Motor neuron (in vitro differentiated cells): ENCODE data around the gene FZD8. TPM values are rescaled to one million over a fixed set of nuclear protein-coding genes. Genes with fewer than 3 reads are reported as not detected.

Source experiments
- ATAC-seq, 8 experiments: fragments of 200-7000 bp; cut with Tn5 transposase; replicated peaks in 6 of 8; 2 replicates each; pipeline ENCODE4 v1.8.0; 2021; ENCODE audit warnings: mild to moderate bottlenecking in 8 of 8, moderate library complexity in 8 of 8
- H3K27ac ChIP-seq, 2 donors: fragments of 250-450 bp; sonication (Bioruptor Pico); 2 replicates each; pipeline ENCODE4 v1.9.0; 2021; ENCODE audit warnings: antibody characterized with exemption in 2 of 2, mild to moderate bottlenecking in 2 of 2, moderate library complexity in 1 of 2
- H3K4me1 ChIP-seq, 2 donors: fragments of 250-450 bp; sonication (Bioruptor Pico); replicated peaks in 1 of 2; 2 replicates each; pipeline ENCODE4 v1.6.1; 2021; ENCODE audit warnings: antibody characterized with exemption in 2 of 2, mild to moderate bottlenecking in 2 of 2, moderate library complexity in 1 of 2
- H3K4me3 ChIP-seq, 5 donors: fragments of 250-450 bp; sonication (Bioruptor Pico); 2 replicates each; pipeline ENCODE4 v1.9.0; 2021; ENCODE audit warnings: antibody characterized with exemption in 5 of 5, mild to moderate bottlenecking in 5 of 5, moderate library complexity in 4 of 5
- WGBS, 10 experiments: fragments of 450-650 bp; shearing (Covaris generic); methylation state at CpG; one replicate each; pipeline ENCODE4 v1.0.0; 2022; 5-methylcytosine and 5-hydroxymethylcytosine counted together
- in situ Hi-C, 9 experiments: fragments of 400-800 bp; cut with MboI; loops; one replicate each; pipeline ENCODE4 v1.15.0; 2021; ENCODE audit warnings: low sequenced_read_pairs in 9 of 9, low pct_unique_long_range_greater_than_20kb in 2 of 9; ENCODE audit not compliant: unreplicated experiment in 9 of 9
- total RNA-seq, 8 experiments: library from RNA; unstranded; fragments of 300-600 nt; gene quantifications; 2 replicates each; pipeline versions ENCODE4 v1.2.3 to v1.2.4, GENCODE V29; 2022

FZD8 gene
- total RNA-seq, 8 experiments from 2014 or later, result 1.1 to 11.9 (median 3.8) TPM

DNA sequence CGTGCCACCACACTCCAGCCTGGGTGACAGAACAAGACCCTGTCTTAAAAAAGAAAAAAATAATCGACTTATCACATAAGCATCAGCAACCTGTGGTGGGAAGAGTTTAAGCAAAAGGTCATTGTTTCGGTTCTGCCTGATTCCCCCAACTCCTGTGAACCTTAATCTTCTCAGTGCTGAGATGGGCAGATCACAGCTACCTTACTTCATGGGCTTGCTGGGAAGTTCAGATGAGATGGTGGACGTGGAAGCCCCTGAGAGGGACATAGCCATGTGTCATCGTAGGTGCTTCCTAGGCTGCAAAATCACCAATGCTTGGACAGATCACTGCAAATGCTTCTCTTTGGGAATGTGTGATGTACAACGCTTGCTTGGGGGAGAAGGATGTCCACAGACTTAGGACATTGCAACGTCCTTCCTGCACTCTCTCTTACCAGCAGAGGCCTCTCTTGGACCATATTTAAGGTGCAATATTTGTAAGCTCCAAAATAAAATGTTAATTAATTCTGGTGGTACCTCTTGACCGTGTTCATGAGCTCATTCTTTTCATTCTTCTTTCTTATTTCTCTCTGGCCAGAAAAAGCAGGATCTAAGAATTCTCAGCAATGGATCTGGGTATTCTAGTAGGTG is 28.4 kb downstream of the FZD8 start:
- peak in 3 of 8 experiments; percentile 36 to 60 (median 48) for ATAC-seq
- 24 to 80% (median 55%) methylated on average over 1 to 7 of the region's 8 CpGs; no CpG with 5 or more reads in 2 of the 10 experiments for WGBS, 10 experiments
- no peaks in the 10 kb centered on the region for H3K4me1 ChIP-seq
- in situ Hi-C loops, result no loop called here
- no peak overlapping the region for H3K4me3 ChIP-seq
- no peak overlapping the region for H3K27ac ChIP-seq

DNA sequence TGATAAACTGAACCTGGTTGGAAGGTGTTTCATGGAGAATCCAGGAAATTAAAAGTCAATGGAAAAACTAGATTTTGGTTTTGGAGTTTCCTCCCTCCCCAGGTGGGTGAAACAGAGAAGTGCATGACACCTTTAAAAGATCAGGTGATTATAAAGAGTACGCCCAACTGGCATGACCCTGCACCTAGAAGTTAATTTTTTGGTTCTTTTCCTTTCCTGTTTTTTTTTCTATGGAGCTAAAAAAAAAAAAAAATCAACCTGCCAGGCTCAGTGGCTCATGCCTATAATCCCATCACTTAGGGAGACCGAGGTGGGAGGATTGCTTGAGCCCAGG is 29.0 kb downstream of the FZD8 start:
- Histone ChIP-seq H3K4me1 (no peaks in the 10 kb centered on the region), H3K4me3 (no peak overlapping the region), H3K27ac (no peak overlapping the region)
- ATAC-seq, result no peak
- in situ Hi-C loops, result no loop called here
- 17 to 91% (median 78%) methylated on average over 1 to 2 of the region's 2 CpGs; no CpG with 5 or more reads in 3 of the 10 experiments for WGBS, 10 experiments

DNA sequence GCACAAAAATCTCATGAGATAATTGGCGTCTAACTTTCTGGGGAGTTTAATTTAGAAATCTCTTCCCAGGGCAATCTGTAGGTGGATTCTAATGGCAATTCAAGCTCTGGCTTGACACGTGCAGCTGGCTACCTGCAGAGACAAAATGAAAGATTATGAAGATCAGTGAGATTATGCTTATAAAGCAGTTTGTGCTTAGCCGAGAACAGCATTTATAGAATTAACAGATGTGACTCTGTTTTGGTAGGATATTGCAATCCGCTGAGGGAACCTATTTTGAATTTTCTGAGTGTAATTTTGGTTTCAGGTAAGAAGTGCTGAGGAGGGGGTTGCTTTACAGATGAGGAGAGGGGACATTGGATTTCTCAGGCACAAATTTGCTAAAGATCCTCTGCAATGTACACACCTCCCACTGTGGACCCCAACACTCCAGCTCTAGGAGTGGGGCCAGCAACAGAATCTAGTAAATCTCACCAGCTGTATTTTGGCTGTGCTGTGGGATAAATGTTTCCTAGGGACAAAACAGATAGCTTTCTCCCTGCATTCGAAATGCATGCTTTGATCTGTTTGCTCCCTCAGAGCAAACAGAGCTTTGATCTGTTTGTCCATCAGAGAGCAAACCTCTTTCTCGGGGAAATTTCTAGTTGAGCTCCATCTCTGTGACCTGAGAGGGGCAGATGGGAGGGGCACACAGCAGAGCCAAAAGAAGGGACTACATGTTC is 29.6 kb downstream of the FZD8 start:
- no peak overlapping the region for H3K27ac ChIP-seq
- no peak for ATAC-seq
- no peaks in the 10 kb centered on the region for H3K4me1 ChIP-seq
- no peak overlapping the region for H3K4me3 ChIP-seq
- in situ Hi-C loops, result no loop called here
- 0 to 71% (median 48%) methylated on average over 1 to 6 of the region's 6 CpGs; no CpG with 5 or more reads in 1 of the 10 experiments for WGBS, 10 experiments

DNA sequence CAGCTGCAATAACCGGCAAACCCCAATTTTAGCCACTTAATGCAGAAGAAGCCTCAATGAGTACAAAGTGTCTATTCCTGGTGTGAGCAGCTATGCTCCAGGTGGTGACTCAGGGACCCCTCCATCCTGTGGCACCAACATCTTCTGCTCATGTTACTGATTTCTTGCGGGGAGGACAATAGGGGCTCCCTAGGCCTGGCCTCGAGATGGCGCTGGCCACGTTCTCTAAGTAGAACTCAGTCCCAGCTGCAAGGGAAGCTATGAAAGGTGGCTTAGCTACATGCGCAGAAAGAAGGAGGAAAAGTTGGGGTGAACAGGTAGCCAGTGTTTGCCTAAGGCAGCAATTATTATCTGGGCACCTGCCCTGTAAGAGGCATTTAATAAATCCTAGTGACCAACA is 30.3 kb downstream of the FZD8 start:
- no peaks in the 10 kb centered on the region for H3K4me1 ChIP-seq
- no peak overlapping the region for H3K27ac ChIP-seq
- 47 to 90% (median 76%) methylated on average over 1 to 5 of the region's 6 CpGs; no CpG with 5 or more reads in 2 of the 10 experiments for WGBS, 10 experiments
- ATAC-seq, result no peak
- H3K4me3 ChIP-seq, result no peak overlapping the region
- in situ Hi-C loops, result no loop called here

DNA sequence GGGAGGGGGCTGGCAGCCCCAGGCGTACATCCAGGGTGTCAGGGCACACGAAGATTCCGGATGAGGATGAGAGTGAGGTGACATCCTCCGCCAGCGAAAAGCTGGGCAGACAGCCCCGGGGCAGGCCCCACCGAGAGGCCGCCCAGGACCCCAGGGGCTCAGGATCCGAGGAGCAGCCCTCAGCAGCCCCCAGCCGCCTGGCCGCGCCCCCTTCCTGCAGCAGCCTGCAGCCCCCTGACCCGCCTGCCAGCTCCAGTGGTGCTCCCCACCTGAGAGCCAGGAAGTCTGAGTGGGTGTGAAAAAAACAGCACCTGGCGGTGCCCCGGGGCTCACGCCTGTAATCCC is 33.8 kb downstream of the FZD8 start:
- ATAC-seq, result no peak
- H3K4me3 ChIP-seq, result no peak overlapping the region
- no peaks in the 10 kb centered on the region for H3K4me1 ChIP-seq
- in situ Hi-C loops, result no loop called here
- 85 to 100% (median 89%) methylated on average over 3 to 4 of the region's 16 CpGs; no CpG with 5 or more reads in 7 of the 10 experiments for WGBS, 10 experiments
- H3K27ac ChIP-seq, result no peak overlapping the region

DNA sequence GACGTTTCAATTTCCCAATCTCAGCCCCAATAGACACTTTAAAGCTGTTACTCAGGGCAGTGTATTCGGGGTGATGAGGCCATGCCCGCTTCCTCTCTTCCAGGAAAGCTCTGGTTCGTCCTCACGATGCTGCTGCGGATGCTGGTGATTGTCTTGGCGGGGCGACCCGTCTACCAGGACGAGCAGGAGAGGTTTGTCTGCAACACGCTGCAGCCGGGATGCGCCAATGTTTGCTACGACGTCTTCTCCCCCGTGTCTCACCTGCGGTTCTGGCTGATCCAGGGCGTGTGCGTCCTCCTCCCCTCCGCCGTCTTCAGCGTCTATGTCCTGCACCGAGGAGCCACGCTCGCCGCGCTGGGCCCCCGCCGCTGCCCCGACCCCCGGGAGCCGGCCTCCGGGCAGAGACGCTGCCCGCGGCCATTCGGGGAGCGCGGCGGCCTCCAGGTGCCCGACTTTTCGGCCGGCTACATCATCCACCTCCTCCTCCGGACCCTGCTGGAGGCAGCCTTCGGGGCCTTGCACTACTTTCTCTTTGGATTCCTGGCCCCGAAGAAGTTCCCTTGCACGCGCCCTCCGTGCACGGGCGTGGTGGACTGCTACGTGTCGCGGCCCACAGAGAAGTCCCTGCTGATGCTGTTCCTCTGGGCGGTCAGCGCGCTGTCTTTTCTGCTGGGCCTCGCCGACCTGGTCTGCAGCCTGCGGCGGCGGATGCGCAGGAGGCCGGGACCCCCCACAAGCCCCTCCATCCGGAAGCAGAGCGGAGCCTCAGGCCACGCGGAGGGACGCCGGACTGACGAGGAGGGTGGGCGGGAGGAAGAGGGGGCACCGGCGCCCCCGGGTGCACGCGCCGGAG is 34.4 kb downstream of the FZD8 start:
- ATAC-seq, result peak in 5 of 8 experiments; percentile 33 to 77 (median 50)
- peak overlapping the region in 3 of 5 donors; percentile 12 to 20 (median 15) for H3K4me3 ChIP-seq
- 12 to 100% (median 46%) methylated on average over 1 to 12 of the region's 78 CpGs; no CpG with 5 or more reads in 2 of the 10 experiments for WGBS, 10 experiments
- no peaks in the 10 kb centered on the region for H3K4me1 ChIP-seq
- in situ Hi-C loops, result no loop called here
- no peak overlapping the region for H3K27ac ChIP-seq

DNA sequence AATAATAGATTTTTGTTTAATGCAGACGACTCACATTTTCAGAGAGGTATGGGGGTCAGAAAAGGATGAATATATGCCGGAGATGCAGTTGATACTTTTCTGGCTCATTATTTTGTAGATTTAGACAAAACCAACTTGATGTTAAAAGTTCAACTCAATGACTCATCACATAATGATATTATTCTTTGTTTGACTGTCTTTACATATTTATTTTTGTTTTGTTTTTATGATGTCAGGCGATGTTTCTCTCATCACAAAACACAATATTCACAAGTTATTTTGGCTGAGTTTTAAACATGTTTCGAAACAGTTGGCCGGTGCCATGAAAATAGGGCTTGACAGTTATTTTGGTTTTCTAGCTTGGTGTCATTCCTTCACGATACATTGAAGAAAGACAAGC is 35.7 kb downstream of the FZD8 start:
- no peak for ATAC-seq
- 24 to 98% (median 87%) methylated on average over 2 to 6 of the region's 6 CpGs for WGBS, 10 experiments
- in situ Hi-C loops, result no loop called here

DNA sequence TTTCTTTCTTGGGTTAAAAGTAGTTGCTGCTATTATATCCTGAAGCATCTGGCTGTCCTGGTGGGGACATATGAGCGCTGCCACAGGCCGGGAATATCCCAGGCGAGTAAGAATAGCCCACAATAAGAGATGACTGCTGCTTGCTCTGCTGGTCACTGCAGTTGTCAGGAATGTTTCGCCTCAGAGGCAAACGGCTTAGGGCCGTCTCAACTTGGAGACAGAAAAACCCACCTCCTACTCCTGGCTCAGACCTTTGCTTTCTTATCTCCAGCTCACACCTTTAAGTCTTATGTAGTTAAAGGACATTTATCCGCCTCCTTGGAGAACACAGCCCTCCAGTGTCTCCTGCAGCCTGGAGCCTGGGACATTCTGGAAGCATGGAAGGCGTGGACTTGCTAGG is 36.9 kb downstream of the FZD8 start, which contains the start of gene GJD4:
GJD4 (plus strand) TSS at position 151 of the 400 bp plus-strand sequence; CDS start at position 378, 227 bp downstream.
- in situ Hi-C loops, result no loop called here
- Histone ChIP-seq H3K4me3 (no peak within 1 kb of the TSS), H3K27ac (no peak within 1 kb of the TSS), H3K4me1 (no peaks in the 10 kb centered on the region)
- no peak for ATAC-seq
- 40 to 92% (median 73%) methylated on average over 1 to 5 of the region's 8 CpGs; no CpG with 5 or more reads in 4 of the 10 experiments for WGBS, 10 experiments

More for the DNA sequence above, 35.7 kb downstream of the FZD8 start:
- H3K4me1 ChIP-seq, result no peaks in the 10 kb centered on the region
- no peak overlapping the region for H3K4me3 ChIP-seq
- H3K27ac ChIP-seq, result no peak overlapping the region

DNA sequence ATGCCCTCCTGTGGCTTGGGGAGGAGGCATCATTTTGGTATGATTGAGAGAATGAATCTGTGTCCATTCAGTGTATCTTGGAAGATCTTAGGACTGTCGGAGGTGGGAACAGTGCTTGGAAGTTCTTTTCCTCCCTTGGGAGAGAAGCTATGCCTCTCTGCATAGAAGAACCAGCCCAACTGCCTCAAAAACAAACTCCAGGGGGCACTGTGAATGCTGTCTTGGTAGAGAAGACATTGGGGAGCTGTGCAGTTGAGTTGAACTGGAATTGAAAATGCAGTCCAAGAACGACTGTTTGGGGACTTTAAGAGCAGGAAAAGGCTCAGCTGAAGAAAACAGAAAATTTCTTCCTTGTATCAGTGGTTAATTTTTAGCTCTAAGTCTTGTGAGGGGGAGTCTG is 41.9 kb downstream of the FZD8 start:
- in situ Hi-C loops, result no loop called here
- ATAC-seq, result peak in 1 of 8 experiments; percentile 35
- 0 to 100% (median 60%) methylated on average over 1 to 2 of the region's 2 CpGs; no CpG with 5 or more reads in 5 of the 10 experiments for WGBS, 10 experiments
- no peaks in the 10 kb centered on the region for H3K4me1 ChIP-seq
- no peak overlapping the region for H3K27ac ChIP-seq
- H3K4me3 ChIP-seq, result no peak overlapping the region

DNA sequence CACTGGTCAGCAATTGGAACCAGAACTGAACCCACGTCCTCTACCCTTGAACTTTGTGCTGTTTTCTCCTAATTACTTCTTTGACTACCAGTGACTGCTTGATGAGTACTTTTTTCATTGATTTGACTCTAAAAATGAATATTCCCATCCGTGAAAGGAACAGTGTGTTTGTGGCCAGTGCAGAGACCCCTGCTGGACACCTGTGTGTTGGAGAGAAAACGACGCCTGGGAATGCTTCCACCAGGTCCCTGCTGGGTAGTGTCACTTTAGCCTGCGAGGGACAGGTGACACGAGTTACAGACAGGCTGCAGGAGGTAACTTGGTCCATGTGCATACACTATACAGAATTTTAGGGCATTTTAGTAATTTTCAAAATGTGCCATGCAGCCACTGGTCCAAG is 43.7 kb downstream of the FZD8 start:
- Histone ChIP-seq H3K4me1 (peaks cover 0 to 12% of the 10 kb centered on the region in 2 donors), H3K27ac (no peak overlapping the region), H3K4me3 (no peak overlapping the region)
- in situ Hi-C loops, result no loop called here
- ATAC-seq, result peak in 1 of 8 experiments; percentile 29
- WGBS, 10 experiments, result 3 to 72% (median 41%) methylated on average over 1 to 6 of the region's 6 CpGs; no CpG with 5 or more reads in 2 of the 10 experiments

DNA sequence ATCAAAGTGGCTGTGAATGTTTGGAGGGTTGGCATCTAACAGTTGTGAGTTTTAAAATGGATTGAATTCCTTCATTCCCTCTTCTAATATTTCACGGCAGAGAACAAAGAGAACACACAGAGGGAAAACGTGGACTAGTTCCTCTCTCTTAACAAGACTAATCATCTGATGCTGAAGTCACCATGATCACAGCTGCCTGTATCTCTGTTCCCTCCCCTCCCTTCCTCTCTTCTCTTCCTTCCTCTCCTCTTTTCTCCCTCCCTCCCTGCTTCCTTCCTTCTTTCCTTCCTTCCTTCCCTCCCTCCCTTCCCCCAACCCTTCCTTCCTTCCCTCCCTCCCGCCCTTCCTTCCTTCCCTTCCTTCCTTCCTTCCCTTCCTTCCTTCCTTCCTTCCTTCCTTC is 47.0 kb downstream of the FZD8 start:
- in situ Hi-C loops, result no loop called here
- Histone ChIP-seq H3K27ac (no peak overlapping the region), H3K4me1 (peaks cover 0 to 12% of the 10 kb centered on the region in 2 donors), H3K4me3 (no peak overlapping the region)
- peak in 4 of 8 experiments; percentile 12 to 44 (median 24) for ATAC-seq
- 20 to 42% methylated on average over 1 to 2 of the region's 3 CpGs; no CpG with 5 or more reads in 8 of the 10 experiments for WGBS, 10 experiments

DNA sequence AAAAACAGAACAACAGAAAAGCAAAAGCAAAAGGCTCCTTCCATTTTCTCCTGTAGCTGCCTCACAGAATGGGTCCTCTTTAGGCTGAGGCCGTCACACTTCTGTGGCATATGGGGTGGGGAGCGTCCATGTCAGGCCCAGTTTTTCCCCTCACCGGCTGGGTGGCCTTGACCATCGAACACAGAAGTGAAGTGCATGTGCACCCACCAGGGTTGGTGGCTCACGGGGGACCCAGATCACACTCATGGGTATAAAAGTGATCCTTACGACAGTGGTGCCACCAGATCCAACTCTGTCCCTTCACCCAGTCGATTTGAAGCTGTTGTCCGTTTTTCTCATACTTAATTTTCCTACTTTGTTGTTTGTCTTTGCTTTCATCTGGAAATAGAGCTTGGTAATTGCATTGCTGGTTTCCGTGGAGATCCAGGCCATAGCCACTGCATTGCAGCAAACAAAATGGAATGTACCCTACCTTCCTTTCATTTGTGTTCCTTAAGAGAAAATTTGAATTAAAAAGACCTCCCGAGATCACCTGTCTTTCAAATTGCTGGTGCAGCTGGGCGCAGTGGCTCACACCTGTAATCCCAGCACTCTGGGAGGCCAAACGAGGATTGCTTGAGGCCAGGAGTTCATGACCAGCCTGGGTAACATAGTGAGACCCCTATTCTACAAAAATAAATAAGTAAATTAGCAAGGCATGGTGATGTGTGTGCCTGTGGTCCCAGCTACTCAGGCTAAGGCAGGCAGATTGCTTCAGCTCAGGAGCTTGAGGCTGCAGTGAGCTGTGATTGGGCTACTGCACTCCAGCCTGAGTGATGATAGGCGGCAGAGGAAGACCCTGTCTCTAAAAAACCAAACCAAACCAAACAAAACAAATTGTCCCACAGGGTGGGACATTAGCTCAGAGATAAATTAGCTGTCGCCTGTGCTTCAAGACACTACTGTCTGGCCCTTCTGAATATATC is 47.7 kb downstream of the FZD8 start:
- peak in 5 of 8 experiments; percentile 31 to 70 (median 33) for ATAC-seq
- Histone ChIP-seq H3K4me1 (peaks cover 0 to 12% of the 10 kb centered on the region in 2 donors), H3K4me3 (no peak overlapping the region), H3K27ac (no peak overlapping the region)
- in situ Hi-C loops, result no loop called here
- 27 to 60% (median 40%) methylated on average over 1 to 10 of the region's 14 CpGs; no CpG with 5 or more reads in 1 of the 10 experiments for WGBS, 10 experiments
